Liver (tissue), 9 donors: ENCODE data around the gene PALLD. TPM values are rescaled to one million over a fixed set of nuclear protein-coding genes. Genes with fewer than 3 reads are reported as not detected.

Experiments used
- DNase-seq: peaks from one replicate; pipeline ENCODE4 v3.0.0-alpha.2; 2017; ENCODE audit warnings: low spot score
- H3K27ac ChIP-seq, 2 donors: one replicate each; pipeline ENCODE4 v1.7.0; 2013; ENCODE audit warnings: inconsistent platforms in 2 of 2, low read length in 2 of 2, control low read depth in 1 of 2, low read depth in 1 of 2, mild to moderate bottlenecking in 1 of 2
- H3K27me3 ChIP-seq, 4 donors: one replicate each; pipeline versions ENCODE4 v1.6.1 to v1.7.0; 2013; ENCODE audit warnings: low read length in 3 of 4, inconsistent platforms in 1 of 4, mild to moderate bottlenecking in 1 of 4, moderate library complexity in 1 of 4; ENCODE audit not compliant: control insufficient read depth in 4 of 4, insufficient read depth in 4 of 4
- H3K36me3 ChIP-seq, 4 donors: one replicate each; pipeline versions ENCODE4 v1.6.1 to v1.7.0; 2013; ENCODE audit warnings: low read length in 3 of 4, mild to moderate bottlenecking in 3 of 4, low read depth in 1 of 4, moderate library complexity in 1 of 4; ENCODE audit not compliant: control insufficient read depth in 4 of 4, insufficient read depth in 3 of 4
- H3K4me1 ChIP-seq, 4 donors: one replicate each; pipeline versions ENCODE4 v1.6.1 to v1.7.0; 2013; ENCODE audit warnings: low read length in 3 of 4, mild to moderate bottlenecking in 3 of 4, moderate library complexity in 1 of 4; ENCODE audit not compliant: control insufficient read depth in 4 of 4, insufficient read depth in 4 of 4
- H3K4me3 ChIP-seq, 3 donors: one replicate each; pipeline versions ENCODE4 v1.6.1 to v1.7.0; 2013; ENCODE audit warnings: low read length in 3 of 3, control low read depth in 1 of 3, low read depth in 1 of 3, mild to moderate bottlenecking in 1 of 3
- H3K9ac ChIP-seq, 2 donors: one replicate each; pipeline ENCODE4 v1.7.0; 2013; ENCODE audit warnings: low read length in 2 of 2, mild to moderate bottlenecking in 2 of 2, moderate library complexity in 2 of 2, control low read depth in 1 of 2, low read depth in 1 of 2
- H3K9me3 ChIP-seq, 4 donors: one replicate each; pipeline versions ENCODE4 v1.6.1 to v1.7.0; 2013; ENCODE audit warnings: low read length in 3 of 4; ENCODE audit not compliant: control insufficient read depth in 4 of 4
- EGR1 ChIP-seq, 2 donors: IDR thresholded peaks; 2 replicates each; pipeline ENCODE4 v1.6.1; 2016 to 2018; ENCODE audit warnings: antibody characterized with exemption in 2 of 2, low read depth in 2 of 2
- FOXA1 ChIP-seq: IDR thresholded peaks from 2 replicates; pipeline ENCODE4 v1.6.1; 2016; ENCODE audit warnings: antibody characterized with exemption
- HNF4A ChIP-seq, 2 donors: conservative IDR thresholded peaks; 2 replicates each; pipeline ENCODE4 v1.6.1; 2016; ENCODE audit warnings: antibody characterized with exemption in 2 of 2, mild to moderate bottlenecking in 2 of 2
- HNF4G ChIP-seq: IDR thresholded peaks from 2 replicates; pipeline ENCODE4 v1.6.1; 2016; ENCODE audit warnings: antibody characterized with exemption
- NR2F2 ChIP-seq: IDR thresholded peaks from 2 replicates; pipeline ENCODE4 v1.6.1; 2016; ENCODE audit warnings: antibody characterized with exemption
- RAD21 ChIP-seq, 2 donors: IDR thresholded peaks; 2 replicates each; pipeline ENCODE4 v1.6.1; 2016; ENCODE audit warnings: antibody characterized with exemption in 2 of 2, mild to moderate bottlenecking in 2 of 2
- RXRA ChIP-seq, 2 donors: IDR thresholded peaks; 2 replicates each; pipeline ENCODE4 v1.6.1; 2017 to 2018; ENCODE audit warnings: antibody characterized with exemption in 2 of 2, mild to moderate bottlenecking in 1 of 2
- SP1 ChIP-seq: IDR thresholded peaks from 2 replicates; pipeline ENCODE4 v1.6.1; 2018; ENCODE audit warnings: antibody characterized with exemption, mild to moderate bottlenecking
- TAF1 ChIP-seq: conservative IDR thresholded peaks from 2 replicates; pipeline ENCODE4 v1.6.1; 2016; ENCODE audit warnings: antibody characterized with exemption, mild to moderate bottlenecking
- YY1 ChIP-seq: IDR thresholded peaks from 2 replicates; pipeline ENCODE4 v1.6.1; 2016; ENCODE audit warnings: antibody characterized with exemption, mild to moderate bottlenecking
- WGBS: extraction: QIAGEN DNeasy Blood & Tissue Kit; methylation state at CpG from one replicate; pipeline ENCODE4 v1.1.7; 2013; 5-methylcytosine and 5-hydroxymethylcytosine counted together
- polyA plus RNA-seq, 2 donors: library from polyadenylated mRNA; stranded (reverse) in 1 of 2; unstranded in 1 of 2; fragments of 200-250 nt in 1 of 2; fragments of >200 nt in 1 of 2; fragmentation: Nextera tagmentation in 1 of 2; extraction: Ambion mirVana in 1 of 2; gene quantifications; one replicate each; pipeline versions ENCODE4 v1.2.1 to v1.2.3, GENCODE V29; 2013 to 2015
- total RNA-seq, 2 donors: library from RNA; depleted of rRNA; stranded (reverse); fragments of >200 nt; gene quantifications; one replicate each; pipeline ENCODE4 v1.2.3, GENCODE V29; 2014
- TF ChIP-seq, protein P1 (sequence below): IDR thresholded peaks from 2 replicates; pipeline ENCODE4 v1.6.1; 2016; ENCODE audit warnings: antibody characterized with exemption
- TF ChIP-seq, protein P2 (sequence below): IDR thresholded peaks from 2 replicates; pipeline ENCODE4 v1.6.1; 2016; ENCODE audit warnings: antibody characterized with exemption
- TF ChIP-seq, protein P3 (sequence below): IDR thresholded peaks from 2 replicates; pipeline ENCODE4 v1.6.1; 2016; ENCODE audit warnings: antibody characterized with exemption
- TF ChIP-seq, protein P4 (sequence below): fragments of 150-350 bp; IDR thresholded peaks from 2 replicates; pipeline ENCODE4 v1.5.1; 2017; ENCODE audit warnings: improper control_type of control experiment, low read depth, low read length; ENCODE audit not compliant: missing input control
- TF ChIP-seq, protein P5 (sequence below): IDR thresholded peaks from 2 replicates; pipeline ENCODE4 v1.6.1; 2016; ENCODE audit warnings: antibody characterized with exemption, mild to moderate bottlenecking
- donor health status: healthy.
- donor health status: healthy.
- donor health status: healthy.
- donor health status: healthy.
- donor health status: healthy.

The PALLD gene
- total and polyA plus RNA-seq, 4 donors = 9.0 to 26.3 (median 14.7) TPM

DNA sequence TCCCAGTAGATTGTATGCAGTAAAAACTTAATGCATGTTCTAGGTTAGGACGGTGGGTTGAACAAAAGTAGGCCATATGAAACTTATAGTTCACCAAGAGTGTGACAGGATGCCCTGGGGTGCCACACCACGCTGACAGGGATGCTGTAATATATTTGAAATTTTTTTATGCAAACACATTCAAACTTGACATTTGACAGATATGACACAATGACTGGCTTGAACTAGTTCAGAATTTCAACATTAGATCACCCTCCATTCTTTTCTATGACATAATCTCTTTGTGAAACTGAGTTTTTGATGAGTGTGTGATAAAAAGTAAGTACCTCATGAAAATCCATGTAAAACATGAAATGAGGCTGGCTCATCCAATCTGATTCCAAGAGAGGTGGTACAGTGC lies 198.4 kb downstream of the PALLD start:
- DNase-seq = no peak
- TF ChIP-seq TAF1 (no peak), RXRA (IDR thresholded peaks at IDR 0.05) (no peak), FOXA1 (no peak)
- TF ChIP-seq, protein P1, sequence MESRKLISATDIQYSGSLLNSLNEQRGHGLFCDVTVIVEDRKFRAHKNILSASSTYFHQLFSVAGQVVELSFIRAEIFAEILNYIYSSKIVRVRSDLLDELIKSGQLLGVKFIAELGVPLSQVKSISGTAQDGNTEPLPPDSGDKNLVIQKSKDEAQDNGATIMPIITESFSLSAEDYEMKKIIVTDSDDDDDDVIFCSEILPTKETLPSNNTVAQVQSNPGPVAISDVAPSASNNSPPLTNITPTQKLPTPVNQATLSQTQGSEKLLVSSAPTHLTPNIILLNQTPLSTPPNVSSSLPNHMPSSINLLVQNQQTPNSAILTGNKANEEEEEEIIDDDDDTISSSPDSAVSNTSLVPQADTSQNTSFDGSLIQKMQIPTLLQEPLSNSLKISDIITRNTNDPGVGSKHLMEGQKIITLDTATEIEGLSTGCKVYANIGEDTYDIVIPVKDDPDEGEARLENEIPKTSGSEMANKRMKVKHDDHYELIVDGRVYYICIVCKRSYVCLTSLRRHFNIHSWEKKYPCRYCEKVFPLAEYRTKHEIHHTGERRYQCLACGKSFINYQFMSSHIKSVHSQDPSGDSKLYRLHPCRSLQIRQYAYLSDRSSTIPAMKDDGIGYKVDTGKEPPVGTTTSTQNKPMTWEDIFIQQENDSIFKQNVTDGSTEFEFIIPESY = no peak
- Histone ChIP-seq H3K4me3 (no peak overlapping the region), H3K27me3 (no peaks in the 10 kb centered on the region), H3K4me1 (peaks cover 0 to 7% (median 1%) of the 10 kb centered on the region in 4 donors), H3K36me3 (no peaks in the 10 kb centered on the region), H3K27ac (no peak overlapping the region), H3K9ac (no peak overlapping the region), H3K9me3 (no peaks in the 10 kb centered on the region)
- WGBS = 81% methylated on average over 2 of the region's 2 CpGs

DNA sequence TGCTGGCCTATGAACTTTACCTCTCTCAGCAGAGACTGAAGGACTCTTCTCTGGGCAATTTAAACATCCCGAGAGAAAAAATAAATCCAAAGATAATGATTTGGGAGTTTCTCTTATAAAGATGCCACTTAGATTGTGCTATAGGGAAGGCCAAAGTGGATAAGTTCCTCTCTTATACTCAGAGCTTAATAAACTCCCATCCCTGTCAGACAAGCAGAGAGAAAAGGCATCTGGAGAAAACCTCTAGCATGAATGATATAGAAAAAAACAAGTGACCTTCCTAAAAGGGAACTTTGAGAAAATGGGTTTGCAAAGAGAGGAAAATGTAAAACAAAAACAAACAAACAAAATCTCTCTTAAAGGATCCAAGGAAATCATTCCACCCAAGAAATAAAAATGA lies 199.4 kb downstream of the PALLD start:
- no peaks in the 10 kb centered on the region for H3K9me3 ChIP-seq
- TF ChIP-seq TAF1 = no peak
- TF ChIP-seq, protein P1 = no peak
- TF ChIP-seq HNF4A (conservative IDR thresholded peaks at IDR 0.05) = no peak
- no peak for TF ChIP-seq HNF4G
- no peak for TF ChIP-seq RXRA (IDR thresholded peaks at IDR 0.05)
- no peak for TF ChIP-seq SP1
- TF ChIP-seq EGR1 (IDR thresholded peaks at IDR 0.05; ENCODE audit: low read depth in 2 of 2) = no peak
- no peak for TF ChIP-seq YY1
- TF ChIP-seq NR2F2 = no peak
- TF ChIP-seq, protein P2, sequence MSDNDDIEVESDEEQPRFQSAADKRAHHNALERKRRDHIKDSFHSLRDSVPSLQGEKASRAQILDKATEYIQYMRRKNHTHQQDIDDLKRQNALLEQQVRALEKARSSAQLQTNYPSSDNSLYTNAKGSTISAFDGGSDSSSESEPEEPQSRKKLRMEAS = no peak
- TF ChIP-seq, protein P3, sequence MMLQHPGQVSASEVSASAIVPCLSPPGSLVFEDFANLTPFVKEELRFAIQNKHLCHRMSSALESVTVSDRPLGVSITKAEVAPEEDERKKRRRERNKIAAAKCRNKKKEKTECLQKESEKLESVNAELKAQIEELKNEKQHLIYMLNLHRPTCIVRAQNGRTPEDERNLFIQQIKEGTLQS = no peak
- TF ChIP-seq RAD21 (IDR thresholded peaks at IDR 0.05) = no peak
- TF ChIP-seq, protein P4, sequence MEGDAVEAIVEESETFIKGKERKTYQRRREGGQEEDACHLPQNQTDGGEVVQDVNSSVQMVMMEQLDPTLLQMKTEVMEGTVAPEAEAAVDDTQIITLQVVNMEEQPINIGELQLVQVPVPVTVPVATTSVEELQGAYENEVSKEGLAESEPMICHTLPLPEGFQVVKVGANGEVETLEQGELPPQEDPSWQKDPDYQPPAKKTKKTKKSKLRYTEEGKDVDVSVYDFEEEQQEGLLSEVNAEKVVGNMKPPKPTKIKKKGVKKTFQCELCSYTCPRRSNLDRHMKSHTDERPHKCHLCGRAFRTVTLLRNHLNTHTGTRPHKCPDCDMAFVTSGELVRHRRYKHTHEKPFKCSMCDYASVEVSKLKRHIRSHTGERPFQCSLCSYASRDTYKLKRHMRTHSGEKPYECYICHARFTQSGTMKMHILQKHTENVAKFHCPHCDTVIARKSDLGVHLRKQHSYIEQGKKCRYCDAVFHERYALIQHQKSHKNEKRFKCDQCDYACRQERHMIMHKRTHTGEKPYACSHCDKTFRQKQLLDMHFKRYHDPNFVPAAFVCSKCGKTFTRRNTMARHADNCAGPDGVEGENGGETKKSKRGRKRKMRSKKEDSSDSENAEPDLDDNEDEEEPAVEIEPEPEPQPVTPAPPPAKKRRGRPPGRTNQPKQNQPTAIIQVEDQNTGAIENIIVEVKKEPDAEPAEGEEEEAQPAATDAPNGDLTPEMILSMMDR = no peak
- TF ChIP-seq, protein P5, sequence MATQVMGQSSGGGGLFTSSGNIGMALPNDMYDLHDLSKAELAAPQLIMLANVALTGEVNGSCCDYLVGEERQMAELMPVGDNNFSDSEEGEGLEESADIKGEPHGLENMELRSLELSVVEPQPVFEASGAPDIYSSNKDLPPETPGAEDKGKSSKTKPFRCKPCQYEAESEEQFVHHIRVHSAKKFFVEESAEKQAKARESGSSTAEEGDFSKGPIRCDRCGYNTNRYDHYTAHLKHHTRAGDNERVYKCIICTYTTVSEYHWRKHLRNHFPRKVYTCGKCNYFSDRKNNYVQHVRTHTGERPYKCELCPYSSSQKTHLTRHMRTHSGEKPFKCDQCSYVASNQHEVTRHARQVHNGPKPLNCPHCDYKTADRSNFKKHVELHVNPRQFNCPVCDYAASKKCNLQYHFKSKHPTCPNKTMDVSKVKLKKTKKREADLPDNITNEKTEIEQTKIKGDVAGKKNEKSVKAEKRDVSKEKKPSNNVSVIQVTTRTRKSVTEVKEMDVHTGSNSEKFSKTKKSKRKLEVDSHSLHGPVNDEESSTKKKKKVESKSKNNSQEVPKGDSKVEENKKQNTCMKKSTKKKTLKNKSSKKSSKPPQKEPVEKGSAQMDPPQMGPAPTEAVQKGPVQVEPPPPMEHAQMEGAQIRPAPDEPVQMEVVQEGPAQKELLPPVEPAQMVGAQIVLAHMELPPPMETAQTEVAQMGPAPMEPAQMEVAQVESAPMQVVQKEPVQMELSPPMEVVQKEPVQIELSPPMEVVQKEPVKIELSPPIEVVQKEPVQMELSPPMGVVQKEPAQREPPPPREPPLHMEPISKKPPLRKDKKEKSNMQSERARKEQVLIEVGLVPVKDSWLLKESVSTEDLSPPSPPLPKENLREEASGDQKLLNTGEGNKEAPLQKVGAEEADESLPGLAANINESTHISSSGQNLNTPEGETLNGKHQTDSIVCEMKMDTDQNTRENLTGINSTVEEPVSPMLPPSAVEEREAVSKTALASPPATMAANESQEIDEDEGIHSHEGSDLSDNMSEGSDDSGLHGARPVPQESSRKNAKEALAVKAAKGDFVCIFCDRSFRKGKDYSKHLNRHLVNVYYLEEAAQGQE = no peak
- no peak for TF ChIP-seq FOXA1
- no peak overlapping the region for H3K4me3 ChIP-seq
- no peaks in the 10 kb centered on the region for H3K36me3 ChIP-seq
- 83% methylated on average over 1 of the region's 1 CpG for WGBS
- no peak overlapping the region for H3K27ac ChIP-seq
- H3K4me1 ChIP-seq = peaks cover 0 to 7% (median 1%) of the 10 kb centered on the region in 4 donors
- no peak for DNase-seq
- H3K9ac ChIP-seq = no peak overlapping the region
- no peaks in the 10 kb centered on the region for H3K27me3 ChIP-seq
